K562 (cell line): ENCODE measurements around the gene TUBA4B. TPM values are rescaled to one million over a fixed set of nuclear protein-coding genes. Genes with fewer than 3 reads are reported as not detected.

Experiments
- CREB1 ChIP-seq, 2 experiments: sonication (generic) in 1 of 2; formaldehyde crosslinking in 1 of 2; IDR thresholded peaks; 2 replicates each; pipeline versions ENCODE4 v1.6.1 to v1.8.0; 2012 to 2022; ENCODE audit warnings: inconsistent platforms in 1 of 2, mild to moderate bottlenecking in 1 of 2, missing genetic modification reagents in 1 of 2, moderate library complexity in 1 of 2
- FOXJ2 ChIP-seq: fragments of 200-800 bp; sonication (Bioruptor generic); IDR thresholded peaks from 2 replicates; pipeline ENCODE4 v1.6.1; 2016; ENCODE audit warnings: missing genetic modification characterization, missing compliant biosample characterization
- JUN ChIP-seq, 2 experiments: sonication (generic) in 1 of 2; formaldehyde crosslinking in 1 of 2; IDR thresholded peaks; 2 replicates each; pipeline versions ENCODE4 v1.6.1 to v1.8.0; 2012 to 2022; ENCODE audit warnings: borderline replicate concordance in 2 of 2, mild to moderate bottlenecking in 2 of 2, improper control_type of control experiment in 1 of 2, low read depth in 1 of 2, low read length in 1 of 2, missing genetic modification reagents in 1 of 2
- KDM5B ChIP-seq: fragments of 200-600 bp; sonication (generic); IDR thresholded peaks from 2 replicates; pipeline ENCODE4 v1.6.1; 2012; ENCODE audit warnings: low read depth, mild to moderate bottlenecking, moderate library complexity, low read length, control low read depth, inconsistent platforms; ENCODE audit not compliant: insufficient replicate concordance
- NFE2 ChIP-seq: IDR thresholded peaks from 2 replicates; pipeline ENCODE4 v1.6.1; 2014; ENCODE audit warnings: antibody characterized with exemption, low read depth
- PML ChIP-seq: IDR thresholded peaks from 2 replicates; pipeline ENCODE4 v1.6.1; 2012; ENCODE audit warnings: low read length, inconsistent platforms
- TAF1 ChIP-seq: IDR thresholded peaks from 2 replicates; pipeline ENCODE4 v1.6.1; 2011; ENCODE audit warnings: mild to moderate bottlenecking, low read length, moderate library complexity; ENCODE audit not compliant: insufficient read depth, control insufficient read depth, severe bottlenecking; ENCODE audit errors: extremely low read depth
- ZNF253 ChIP-seq: fragments of 250-450 bp; sonication (Bioruptor Pico); conservative IDR thresholded peaks from 2 replicates; pipeline ENCODE4 v1.6.1; 2021; ENCODE audit warnings: mild to moderate bottlenecking
- ZNF75A ChIP-seq: fragments of 450-650 bp; formaldehyde crosslinking; IDR thresholded peaks from 2 replicates; pipeline ENCODE4 v1.4.0; 2020; ENCODE audit warnings: mild to moderate bottlenecking
- polyA plus RNA-seq, 8 experiments: library from polyadenylated mRNA; depleted of rRNA in 4 of 8; stranded (reverse) in 5 of 8; unstranded in 3 of 8; fragments of >200 nt; fragmentation: Nextera tagmentation in 2 of 8; fragmentation: Illumina TruSeq in 1 of 8; extraction: Ambion mirVana in 2 of 8; extraction: Trizol in 1 of 8; gene quantifications; 2 replicates each; pipeline versions ENCODE4 v1.2.1 to v1.2.3, GENCODE V29; 2011 to 2014; ENCODE audit warnings: inconsistent platforms in 1 of 8, missing spikeins in 1 of 8
- total RNA-seq, 7 experiments: library from RNA; depleted of rRNA in 6 of 7; stranded (reverse); fragments of >200 nt in 6 of 7; fragmentation: Illumina TruSeq in 2 of 7; extraction: Trizol in 2 of 7; gene quantifications; 2 replicates each; pipeline versions ENCODE4 v1.2.1 to v1.2.3, GENCODE V29; 2011 to 2021; ENCODE audit warnings: low replicate concordance in 1 of 7
- TF ChIP-seq, protein P1 (sequence below): sonication (generic); formaldehyde crosslinking; IDR thresholded peaks from 2 replicates; pipeline ENCODE4 v1.8.1; 2022; ENCODE audit warnings: missing genetic modification reagents
- TF ChIP-seq, protein P2 (sequence below): IDR thresholded peaks from 2 replicates; pipeline ENCODE4 v1.6.1; 2016; ENCODE audit warnings: missing genetic modification characterization, missing compliant biosample characterization
- TF ChIP-seq, protein P3 (sequence below): sonication (generic); formaldehyde crosslinking; IDR thresholded peaks from 2 replicates; pipeline ENCODE4 v1.8.0; 2022; ENCODE audit warnings: mild to moderate bottlenecking, missing genetic modification reagents

Gene TUBA4B
- total and polyA plus RNA-seq, 9 of the 15 experiments (the other 6 are each of a cell fraction or from before 2014, with no cell fraction given), result 0.04 TPM; not detected in 8

DNA sequence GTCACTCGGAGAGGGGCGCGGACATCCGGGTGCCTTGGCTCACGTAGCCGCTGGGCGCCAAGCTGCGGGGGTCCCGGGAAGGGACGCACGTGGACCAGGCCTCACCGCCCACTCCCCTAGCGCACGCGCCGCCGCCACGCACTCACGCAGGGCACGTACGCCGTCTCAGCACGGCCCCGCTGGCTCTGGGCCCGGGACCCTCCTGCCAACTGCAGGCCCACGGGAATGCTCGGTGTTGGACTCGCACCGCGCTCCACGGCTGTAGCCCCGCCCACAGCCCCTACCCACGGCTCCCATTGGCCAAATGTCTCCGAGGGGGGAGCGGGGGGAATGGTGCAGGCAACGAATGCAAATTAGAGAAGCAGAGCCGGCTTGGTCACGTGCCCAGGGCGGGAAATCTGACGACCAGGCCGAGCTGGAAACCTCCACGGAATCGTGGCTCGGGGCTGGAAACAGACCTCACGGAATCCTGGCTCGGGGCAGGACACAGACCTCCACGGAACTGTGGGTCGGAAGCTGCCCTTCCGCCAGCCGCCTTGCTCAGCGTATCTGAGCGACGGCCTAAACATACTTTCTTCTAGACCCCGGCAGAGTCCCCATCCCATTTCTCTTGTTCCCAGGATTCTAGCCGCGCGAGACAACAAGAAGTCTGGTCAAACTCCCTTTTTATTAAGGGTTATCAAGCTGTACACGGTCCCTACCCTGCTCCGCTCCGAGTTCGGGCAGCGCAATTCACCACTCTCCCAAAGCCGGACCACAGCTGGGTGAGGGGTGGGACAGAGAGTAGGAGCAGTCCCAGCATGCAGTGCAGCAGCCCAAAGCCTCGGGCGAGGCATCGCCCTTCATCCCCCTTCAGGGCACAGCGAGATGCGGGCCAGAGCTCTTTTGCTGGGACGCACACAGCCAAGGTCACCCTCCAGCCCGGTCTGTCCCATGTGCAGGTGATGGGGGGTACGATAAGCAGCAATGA is 34.0 kb upstream of the TUBA4B start, which contains the start of gene ABCB6 (continued):
- TF ChIP-seq ZNF75A (CRISPR knock-in tag) (no peak), ZNF253 (CRISPR knock-in tag) (no peak), FOXJ2 (tag) (no peak), JUN (IDR thresholded peaks at IDR 0.05; ENCODE audit: borderline replicate concordance, low read depth, low read length) (peak; percentile 65; the same call in 1 of the 2 replicates), JUN (CRISPR knock-in tag; IDR thresholded peaks at IDR 0.05; ENCODE audit: borderline replicate concordance) (peak; percentile 44; the same call in 1 of the 2 replicates), PML (peak; percentile 50; the same call in 1 of the 2 replicates), TAF1 (peak; percentile 72), CREB1 (IDR thresholded peaks at IDR 0.05) (peak; percentile 56; the same call in 1 of the 2 replicates), CREB1 (CRISPR knock-in tag; IDR thresholded peaks at IDR 0.05) (peak; percentile 0; the same call in 1 of the 2 replicates), NFE2 (no peak), KDM5B (peak; percentile 70)
- TF ChIP-seq, protein P1, sequence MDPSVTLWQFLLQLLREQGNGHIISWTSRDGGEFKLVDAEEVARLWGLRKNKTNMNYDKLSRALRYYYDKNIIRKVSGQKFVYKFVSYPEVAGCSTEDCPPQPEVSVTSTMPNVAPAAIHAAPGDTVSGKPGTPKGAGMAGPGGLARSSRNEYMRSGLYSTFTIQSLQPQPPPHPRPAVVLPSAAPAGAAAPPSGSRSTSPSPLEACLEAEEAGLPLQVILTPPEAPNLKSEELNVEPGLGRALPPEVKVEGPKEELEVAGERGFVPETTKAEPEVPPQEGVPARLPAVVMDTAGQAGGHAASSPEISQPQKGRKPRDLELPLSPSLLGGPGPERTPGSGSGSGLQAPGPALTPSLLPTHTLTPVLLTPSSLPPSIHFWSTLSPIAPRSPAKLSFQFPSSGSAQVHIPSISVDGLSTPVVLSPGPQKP, result no peak
- TF ChIP-seq, protein P2, sequence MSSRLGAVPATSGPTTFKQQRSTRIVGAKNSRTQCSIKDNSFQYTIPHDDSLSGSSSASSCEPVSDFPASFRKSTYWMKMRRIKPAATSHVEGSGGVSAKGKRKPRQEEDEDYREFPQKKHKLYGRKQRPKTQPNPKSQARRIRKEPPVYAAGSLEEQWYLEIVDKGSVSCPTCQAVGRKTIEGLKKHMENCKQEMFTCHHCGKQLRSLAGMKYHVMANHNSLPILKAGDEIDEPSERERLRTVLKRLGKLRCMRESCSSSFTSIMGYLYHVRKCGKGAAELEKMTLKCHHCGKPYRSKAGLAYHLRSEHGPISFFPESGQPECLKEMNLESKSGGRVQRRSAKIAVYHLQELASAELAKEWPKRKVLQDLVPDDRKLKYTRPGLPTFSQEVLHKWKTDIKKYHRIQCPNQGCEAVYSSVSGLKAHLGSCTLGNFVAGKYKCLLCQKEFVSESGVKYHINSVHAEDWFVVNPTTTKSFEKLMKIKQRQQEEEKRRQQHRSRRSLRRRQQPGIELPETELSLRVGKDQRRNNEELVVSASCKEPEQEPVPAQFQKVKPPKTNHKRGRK (tag), result no peak
- TF ChIP-seq, protein P3, sequence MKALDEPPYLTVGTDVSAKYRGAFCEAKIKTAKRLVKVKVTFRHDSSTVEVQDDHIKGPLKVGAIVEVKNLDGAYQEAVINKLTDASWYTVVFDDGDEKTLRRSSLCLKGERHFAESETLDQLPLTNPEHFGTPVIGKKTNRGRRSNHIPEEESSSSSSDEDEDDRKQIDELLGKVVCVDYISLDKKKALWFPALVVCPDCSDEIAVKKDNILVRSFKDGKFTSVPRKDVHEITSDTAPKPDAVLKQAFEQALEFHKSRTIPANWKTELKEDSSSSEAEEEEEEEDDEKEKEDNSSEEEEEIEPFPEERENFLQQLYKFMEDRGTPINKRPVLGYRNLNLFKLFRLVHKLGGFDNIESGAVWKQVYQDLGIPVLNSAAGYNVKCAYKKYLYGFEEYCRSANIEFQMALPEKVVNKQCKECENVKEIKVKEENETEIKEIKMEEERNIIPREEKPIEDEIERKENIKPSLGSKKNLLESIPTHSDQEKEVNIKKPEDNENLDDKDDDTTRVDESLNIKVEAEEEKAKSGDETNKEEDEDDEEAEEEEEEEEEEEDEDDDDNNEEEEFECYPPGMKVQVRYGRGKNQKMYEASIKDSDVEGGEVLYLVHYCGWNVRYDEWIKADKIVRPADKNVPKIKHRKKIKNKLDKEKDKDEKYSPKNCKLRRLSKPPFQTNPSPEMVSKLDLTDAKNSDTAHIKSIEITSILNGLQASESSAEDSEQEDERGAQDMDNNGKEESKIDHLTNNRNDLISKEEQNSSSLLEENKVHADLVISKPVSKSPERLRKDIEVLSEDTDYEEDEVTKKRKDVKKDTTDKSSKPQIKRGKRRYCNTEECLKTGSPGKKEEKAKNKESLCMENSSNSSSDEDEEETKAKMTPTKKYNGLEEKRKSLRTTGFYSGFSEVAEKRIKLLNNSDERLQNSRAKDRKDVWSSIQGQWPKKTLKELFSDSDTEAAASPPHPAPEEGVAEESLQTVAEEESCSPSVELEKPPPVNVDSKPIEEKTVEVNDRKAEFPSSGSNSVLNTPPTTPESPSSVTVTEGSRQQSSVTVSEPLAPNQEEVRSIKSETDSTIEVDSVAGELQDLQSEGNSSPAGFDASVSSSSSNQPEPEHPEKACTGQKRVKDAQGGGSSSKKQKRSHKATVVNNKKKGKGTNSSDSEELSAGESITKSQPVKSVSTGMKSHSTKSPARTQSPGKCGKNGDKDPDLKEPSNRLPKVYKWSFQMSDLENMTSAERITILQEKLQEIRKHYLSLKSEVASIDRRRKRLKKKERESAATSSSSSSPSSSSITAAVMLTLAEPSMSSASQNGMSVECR, result peak; percentile 85
